Thyroid gland (tissue), 4 donors: ENCODE results near the gene GATA6. TPM values are rescaled to one million over a fixed set of nuclear protein-coding genes. Genes with fewer than 3 reads are reported as not detected.
"Not testable (repeated sequence)": the region's sequence is repeated elsewhere in the genome, so short reads cannot be mapped to it uniquely, and the experiment has no call there.

ENCODE experiments used
- DNase-seq, 2 donors: peaks; one replicate each; pipeline ENCODE4 v3.0.0-alpha.2; 2019
- H3K27ac ChIP-seq, 3 donors: fragments of 200-600 bp; sonication (generic); 1 replicate in 2 of 3; 2 replicates in 1 of 3; pipeline ENCODE4 v1.5.1; 2016 to 2019; ENCODE audit warnings: mild to moderate bottlenecking in 1 of 3, moderate library complexity in 1 of 3
- H3K27me3 ChIP-seq: fragments of 200-600 bp; sonication (generic); one replicate; pipeline ENCODE4 v1.5.1; 2019
- H3K36me3 ChIP-seq, 2 donors: fragments of 200-600 bp; sonication (generic); one replicate each; pipeline ENCODE4 v1.5.1; 2016 to 2019
- H3K4me1 ChIP-seq, 2 donors: fragments of 200-600 bp; sonication (generic); one replicate each; pipeline ENCODE4 v1.5.1; 2017 to 2019
- H3K4me3 ChIP-seq, 3 donors: fragments of 200-600 bp; sonication (generic); replicated peaks in 1 of 3; 1 replicate in 2 of 3; 2 replicates in 1 of 3; pipeline ENCODE4 v1.5.1; 2016; ENCODE audit warnings: mild to moderate bottlenecking in 1 of 3
- H3K9me3 ChIP-seq: fragments of 200-600 bp; sonication (generic); one replicate; pipeline ENCODE4 v1.5.1; 2017
- POLR2A ChIP-seq, 2 donors: fragments of 450-650 bp; IDR thresholded peaks; one replicate each; pipeline ENCODE4 v1.6.1; 2017; ENCODE audit warnings: antibody characterized with exemption in 2 of 2, mild to moderate bottlenecking in 2 of 2, moderate library complexity in 1 of 2
- WGBS, 2 donors: methylation state at CpG; one replicate each; pipeline ENCODE4 v1.1.5; 2017; 5-methylcytosine and 5-hydroxymethylcytosine counted together
- intact Hi-C: fragments of 100-400 bp; cut with DNase I; formaldehyde crosslinking; loops from one replicate; pipeline ENCODE4 v1.15.1; 2023
- total RNA-seq, 4 donors: library from RNA; depleted of rRNA; stranded (reverse); fragments of >200 nt; gene quantifications; one replicate each; pipeline ENCODE4 v1.2.3, GENCODE V29; 2016
- TF ChIP-seq, protein P1 (sequence below), 6 experiments: fragments of 200-600 bp in 3 of 6; fragments of 450-650 bp in 3 of 6; sonication (generic) in 3 of 6; IDR thresholded peaks; one replicate each; pipeline ENCODE4 v1.5.1; 2016 to 2019; ENCODE audit warnings: antibody characterized with exemption in 6 of 6, mild to moderate bottlenecking in 2 of 6, inconsistent platforms in 1 of 6, moderate library complexity in 1 of 6

Gene GATA6
- total RNA-seq, 4 donors from 2014 or later = 8.5 to 18.9 (median 15.1) TPM

DNA sequence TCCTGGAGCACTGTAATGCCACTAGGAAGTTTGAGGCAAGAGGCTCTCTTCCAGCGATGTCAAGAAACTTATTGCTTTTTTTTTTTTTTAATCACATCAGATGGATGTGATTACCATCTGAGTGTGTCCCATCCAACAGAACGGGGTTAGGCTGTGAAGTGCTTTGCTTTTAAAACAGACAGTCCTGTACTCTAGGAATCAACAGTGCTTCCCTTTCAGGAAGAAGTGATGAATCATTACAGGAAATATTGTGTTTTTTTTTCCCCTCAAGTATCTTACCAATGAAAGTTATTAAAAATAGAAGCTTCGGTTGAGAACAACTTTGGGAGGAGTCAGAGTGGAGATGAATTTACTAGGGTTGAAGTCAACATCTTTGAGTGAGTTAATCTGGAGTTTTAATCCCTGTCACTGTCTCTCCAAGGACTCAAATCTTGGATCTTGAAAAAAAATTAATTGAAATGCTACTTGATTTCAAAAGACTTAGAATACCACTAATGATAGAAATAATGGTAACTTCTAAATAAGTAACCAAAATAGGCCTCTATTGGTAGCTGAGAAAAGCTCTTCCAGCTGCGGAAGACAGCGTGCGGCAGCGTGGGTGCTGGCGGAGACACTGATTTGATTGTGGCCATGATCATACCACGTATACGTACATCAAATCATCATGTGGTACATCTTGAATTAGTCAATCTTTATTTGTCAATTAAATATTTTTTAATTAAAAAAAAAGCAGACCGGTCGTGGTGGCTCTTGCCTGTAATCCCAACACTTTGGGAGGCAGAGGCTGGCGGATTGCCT lies 45.5 kb downstream of the GATA6 start:
- no peaks in the 10 kb centered on the region for H3K27me3 ChIP-seq
- H3K4me1 ChIP-seq = peaks cover 28 to 43% of the 10 kb centered on the region in 2 donors
- H3K9me3 ChIP-seq = no peaks in the 10 kb centered on the region
- H3K4me3 ChIP-seq = no peak overlapping the region
- peak overlapping the region in 2 of 3 donors; percentile 50 to 79 for H3K27ac ChIP-seq
- DNase-seq = no peak
- WGBS, 2 donors = 73 to 76% methylated on average over 13 of the region's 13 CpGs
- H3K36me3 ChIP-seq = no peaks in the 10 kb centered on the region
- TF ChIP-seq, protein P1, sequence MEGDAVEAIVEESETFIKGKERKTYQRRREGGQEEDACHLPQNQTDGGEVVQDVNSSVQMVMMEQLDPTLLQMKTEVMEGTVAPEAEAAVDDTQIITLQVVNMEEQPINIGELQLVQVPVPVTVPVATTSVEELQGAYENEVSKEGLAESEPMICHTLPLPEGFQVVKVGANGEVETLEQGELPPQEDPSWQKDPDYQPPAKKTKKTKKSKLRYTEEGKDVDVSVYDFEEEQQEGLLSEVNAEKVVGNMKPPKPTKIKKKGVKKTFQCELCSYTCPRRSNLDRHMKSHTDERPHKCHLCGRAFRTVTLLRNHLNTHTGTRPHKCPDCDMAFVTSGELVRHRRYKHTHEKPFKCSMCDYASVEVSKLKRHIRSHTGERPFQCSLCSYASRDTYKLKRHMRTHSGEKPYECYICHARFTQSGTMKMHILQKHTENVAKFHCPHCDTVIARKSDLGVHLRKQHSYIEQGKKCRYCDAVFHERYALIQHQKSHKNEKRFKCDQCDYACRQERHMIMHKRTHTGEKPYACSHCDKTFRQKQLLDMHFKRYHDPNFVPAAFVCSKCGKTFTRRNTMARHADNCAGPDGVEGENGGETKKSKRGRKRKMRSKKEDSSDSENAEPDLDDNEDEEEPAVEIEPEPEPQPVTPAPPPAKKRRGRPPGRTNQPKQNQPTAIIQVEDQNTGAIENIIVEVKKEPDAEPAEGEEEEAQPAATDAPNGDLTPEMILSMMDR (IDR thresholded peaks at IDR 0.05) = no peak
- no peak for TF ChIP-seq POLR2A (IDR thresholded peaks at IDR 0.05)
- intact Hi-C loops = no loop called here

DNA sequence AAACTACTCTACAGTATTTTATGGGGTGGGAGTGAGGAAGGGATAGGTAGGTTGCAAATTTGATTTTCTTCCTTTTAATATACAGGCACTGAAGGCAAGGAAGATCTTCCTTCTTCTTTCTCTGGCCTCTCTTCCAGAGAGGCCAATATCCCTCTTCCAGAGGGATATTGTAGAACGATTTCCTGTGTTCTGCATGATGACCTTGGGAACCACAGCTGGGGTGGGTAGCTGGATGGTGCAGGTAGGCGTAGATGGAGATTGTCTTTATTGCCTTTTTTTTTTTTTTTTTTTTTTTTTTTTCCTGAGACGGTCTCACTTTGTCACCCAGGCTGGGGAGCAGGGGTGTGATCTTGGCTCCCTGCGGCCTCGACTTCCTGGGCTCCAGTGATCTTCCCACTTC lies 49.4 kb downstream of the GATA6 start:
- H3K27me3 ChIP-seq = no peaks in the 10 kb centered on the region
- H3K36me3 ChIP-seq = no peaks in the 10 kb centered on the region
- H3K4me1 ChIP-seq = peaks cover 25 to 34% of the 10 kb centered on the region in 2 donors
- no peaks in the 10 kb centered on the region for H3K9me3 ChIP-seq
- TF ChIP-seq POLR2A (IDR thresholded peaks at IDR 0.05) = no peak
- TF ChIP-seq, protein P1 (IDR thresholded peaks at IDR 0.05) = no peak
- DNase-seq = no peak
- H3K4me3 ChIP-seq = no peak overlapping the region
- WGBS, 2 donors = 93 to 94% methylated on average over 5 of the region's 5 CpGs
- intact Hi-C loops = no loop called here
- H3K27ac ChIP-seq = no peak overlapping the region

DNA sequence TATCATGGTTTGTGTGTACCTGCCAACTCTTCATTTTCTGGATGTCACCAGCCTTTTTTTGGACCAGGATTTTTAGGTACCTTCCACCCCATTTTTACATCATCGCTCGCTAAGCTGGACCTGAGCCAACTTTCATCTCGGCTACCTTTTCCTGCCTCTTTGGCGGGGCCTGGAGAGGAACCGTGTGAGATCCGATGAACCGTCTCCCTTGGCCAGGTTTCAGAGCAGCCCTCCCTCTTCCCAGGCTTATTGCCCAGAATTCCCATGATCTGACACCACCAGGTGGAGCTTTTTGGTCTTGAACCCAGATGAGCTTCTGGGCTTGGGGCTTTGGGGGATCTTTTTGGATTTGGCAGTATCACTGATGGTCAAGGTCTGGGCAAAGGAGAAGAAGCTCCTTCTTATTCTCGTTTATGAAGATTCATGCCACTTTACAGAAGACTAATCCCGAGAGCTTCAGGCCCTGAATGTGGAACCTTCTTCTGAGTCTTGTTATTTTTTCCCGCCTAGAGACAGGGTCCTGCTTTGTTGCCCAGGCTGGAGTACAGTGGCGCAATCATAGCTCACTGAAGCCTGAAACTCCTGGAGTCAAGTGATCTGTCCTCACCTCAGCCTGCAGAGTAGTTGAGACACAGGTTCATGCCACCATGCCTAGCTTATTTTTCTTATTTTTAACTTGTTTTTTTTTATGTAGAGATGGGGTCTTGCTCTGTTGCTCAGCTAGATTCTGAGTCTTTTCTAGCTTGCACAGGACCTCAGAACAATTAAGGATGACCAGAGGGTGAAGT lies 50.4 kb downstream of the GATA6 start:
- no peak overlapping the region for H3K4me3 ChIP-seq
- H3K4me1 ChIP-seq = peaks cover 23 to 31% of the 10 kb centered on the region in 2 donors
- peak; percentile 73 to 74 for DNase-seq
- intact Hi-C loops = no loop called here
- H3K27me3 ChIP-seq = no peaks in the 10 kb centered on the region
- no peak for TF ChIP-seq POLR2A (IDR thresholded peaks at IDR 0.05)
- TF ChIP-seq, protein P1 (IDR thresholded peaks at IDR 0.05) = peak in 2 of 6 experiments; percentile 25 to 41
- peak overlapping the region in 1 of 3 donors; percentile 57 for H3K27ac ChIP-seq
- no peaks in the 10 kb centered on the region for H3K36me3 ChIP-seq
- no peaks in the 10 kb centered on the region for H3K9me3 ChIP-seq
- 29% methylated on average over 11 of the region's 11 CpGs for WGBS, 2 donors

DNA sequence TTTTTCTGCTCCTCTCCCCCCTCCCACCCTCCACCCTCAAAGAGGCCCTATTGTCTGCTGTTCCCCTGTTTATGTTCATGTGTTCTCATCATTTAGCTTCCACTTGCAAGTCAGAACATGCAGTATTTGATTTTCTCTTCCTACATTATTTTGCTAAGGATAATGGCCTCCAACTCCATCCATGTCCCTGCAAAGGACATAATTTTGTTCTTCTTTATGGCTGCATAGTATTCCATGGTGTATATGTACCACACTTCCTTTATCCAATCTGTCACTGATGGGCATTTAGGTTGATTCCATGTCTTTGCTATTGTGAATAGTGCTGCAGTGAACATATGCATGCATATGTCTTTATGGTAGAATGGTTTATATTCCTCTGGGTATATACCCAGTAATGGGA lies 51.2 kb downstream of the GATA6 start:
- DNase-seq, H3K4me3 ChIP-seq, H3K9me3 ChIP-seq, H3K36me3 ChIP-seq, H3K27me3 ChIP-seq, intact Hi-C loops: not testable (repeated sequence)
- Histone ChIP-seq H3K4me1 (peaks cover 17 to 23% of the 10 kb centered on the region in 2 donors), H3K27ac (peak overlapping the region in 1 of 3 donors; percentile 57)

DNA sequence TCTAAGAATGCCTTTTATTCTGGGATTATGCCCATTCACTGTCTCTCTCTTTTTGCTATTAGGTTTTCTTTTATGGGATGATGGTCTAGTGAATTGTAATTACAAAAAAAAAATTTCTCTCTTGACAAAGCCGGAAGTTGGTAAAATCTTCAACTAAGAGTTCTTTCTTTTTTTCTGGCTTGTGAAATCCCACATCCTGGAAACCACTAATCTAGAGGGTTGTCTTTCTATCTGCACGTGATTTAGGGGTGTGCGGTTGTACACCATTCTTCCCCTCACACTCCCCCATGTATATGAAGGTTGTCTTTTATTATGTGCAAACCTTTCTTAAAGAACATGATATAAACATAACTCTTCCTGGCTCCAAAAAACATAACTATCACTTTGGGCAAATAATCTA lies 52.0 kb downstream of the GATA6 start:
- H3K4me3 ChIP-seq = no peak overlapping the region
- H3K36me3 ChIP-seq = no peaks in the 10 kb centered on the region
- no peaks in the 10 kb centered on the region for H3K27me3 ChIP-seq
- no peaks in the 10 kb centered on the region for H3K9me3 ChIP-seq
- TF ChIP-seq, protein P1 (IDR thresholded peaks at IDR 0.05) = no peak
- no peak for TF ChIP-seq POLR2A (IDR thresholded peaks at IDR 0.05)
- no peak for DNase-seq
- H3K4me1 ChIP-seq = peaks cover 17 to 23% of the 10 kb centered on the region in 2 donors
- no peak overlapping the region for H3K27ac ChIP-seq
- intact Hi-C loops = no loop called here
- 90 to 91% methylated on average over 3 of the region's 3 CpGs for WGBS, 2 donors
